Trophoblast cell (in vitro differentiated cells and primary cell): ENCODE measurements around the gene SPATA31C2.

ENCODE experiments used
- DNase-seq, 2 donors: peaks; one replicate each; pipeline ENCODE4 v3.0.0-alpha.2; 2016
- H2AFZ ChIP-seq: 2 replicates; pipeline ENCODE4 v1.6.1; 2013; ENCODE audit warnings: low read length, moderate library complexity, mild to moderate bottlenecking; ENCODE audit not compliant: insufficient read depth, poor library complexity
- H2AK5ac ChIP-seq: 2 replicates; pipeline ENCODE4 v1.6.1; 2013; ENCODE audit warnings: mild to moderate bottlenecking, low read length
- H2BK120ac ChIP-seq: 2 replicates; pipeline ENCODE4 v1.6.1; 2013; ENCODE audit warnings: low read length, mild to moderate bottlenecking, moderate library complexity; ENCODE audit not compliant: insufficient read depth, poor library complexity
- H2BK12ac ChIP-seq: 2 replicates; pipeline ENCODE4 v1.6.1; 2013; ENCODE audit warnings: mild to moderate bottlenecking, low read length, moderate library complexity
- H2BK5ac ChIP-seq: 2 replicates; pipeline ENCODE4 v1.6.1; 2013; ENCODE audit warnings: low read length, low read depth, moderate library complexity, mild to moderate bottlenecking; ENCODE audit not compliant: poor library complexity
- H3K14ac ChIP-seq: 2 replicates; pipeline ENCODE4 v1.6.1; 2013; ENCODE audit warnings: mild to moderate bottlenecking, low read length
- H3K18ac ChIP-seq: 2 replicates; pipeline ENCODE4 v1.6.1; 2013; ENCODE audit warnings: mild to moderate bottlenecking, low read length
- H3K23ac ChIP-seq: 2 replicates; pipeline ENCODE4 v1.6.1; 2013; ENCODE audit warnings: low read length
- H3K27ac ChIP-seq: 2 replicates; pipeline ENCODE4 v1.5.1; 2013; ENCODE audit warnings: low read depth, mild to moderate bottlenecking, inconsistent platforms, low read length, moderate library complexity
- H3K27me3 ChIP-seq: 2 replicates; pipeline ENCODE4 v1.6.1; 2013; ENCODE audit warnings: inconsistent platforms, mild to moderate bottlenecking, low read length, moderate library complexity; ENCODE audit not compliant: insufficient read depth
- H3K36me3 ChIP-seq, 2 experiments: 1 replicate in 1 of 2; 2 replicates in 1 of 2; pipeline ENCODE4 v1.6.1; 2013; ENCODE audit warnings: low read length in 2 of 2, mild to moderate bottlenecking in 2 of 2, moderate library complexity in 1 of 2; ENCODE audit not compliant: insufficient read depth in 2 of 2, control insufficient read depth in 1 of 2
- H3K4ac ChIP-seq: 2 replicates; pipeline ENCODE4 v1.6.1; 2013; ENCODE audit warnings: low read depth, mild to moderate bottlenecking, low read length, moderate library complexity
- H3K4me1 ChIP-seq, 2 experiments: 1 replicate in 1 of 2; 2 replicates in 1 of 2; pipeline ENCODE4 v1.6.1; 2013; ENCODE audit warnings: low read length in 2 of 2, mild to moderate bottlenecking in 2 of 2, moderate library complexity in 1 of 2; ENCODE audit not compliant: insufficient read depth in 2 of 2, control insufficient read depth in 1 of 2
- H3K4me2 ChIP-seq: 2 replicates; pipeline ENCODE4 v1.6.1; 2013; ENCODE audit warnings: inconsistent platforms, mild to moderate bottlenecking, low read length, moderate library complexity
- H3K4me3 ChIP-seq: 2 replicates; pipeline ENCODE4 v1.5.1; 2013; ENCODE audit warnings: mild to moderate bottlenecking, low read depth, low read length, inconsistent platforms
- H3K79me1 ChIP-seq: one replicate; pipeline ENCODE4 v1.6.1; 2013; ENCODE audit warnings: low read length
- H3K79me2 ChIP-seq: 2 replicates; pipeline ENCODE4 v1.6.1; 2013; ENCODE audit warnings: low read length, mild to moderate bottlenecking; ENCODE audit not compliant: control insufficient read depth, insufficient read depth, poor library complexity
- H3K9ac ChIP-seq: 2 replicates; pipeline ENCODE4 v1.6.1; 2013; ENCODE audit warnings: mild to moderate bottlenecking, low read length
- H3K9me3 ChIP-seq: 2 replicates; pipeline ENCODE4 v1.6.1; 2013; ENCODE audit warnings: low read depth, mild to moderate bottlenecking, control low read depth, inconsistent platforms, low read length; ENCODE audit not compliant: insufficient read depth
- H4K12ac ChIP-seq: 2 replicates; pipeline ENCODE4 v1.6.1; 2013; ENCODE audit warnings: low read depth, mild to moderate bottlenecking, low read length, moderate library complexity
- H4K8ac ChIP-seq: 2 replicates; pipeline ENCODE4 v1.6.1; 2013; ENCODE audit warnings: low read depth, mild to moderate bottlenecking, low read length, moderate library complexity
- H4K91ac ChIP-seq: one replicate; pipeline ENCODE4 v1.6.1; 2013; ENCODE audit warnings: low read depth, mild to moderate bottlenecking, low read length, moderate library complexity
- WGBS: extraction: QIAGEN DNeasy Blood & Tissue Kit; methylation state at CpG from one replicate; pipeline ENCODE4 v1.1.7; 2013; ENCODE audit warnings: missing lambda C conversion rate; ENCODE audit not compliant: insufficient read length, insufficient coverage; ENCODE audit errors: extremely low coverage; 5-methylcytosine and 5-hydroxymethylcytosine counted together

Gene SPATA31C2

GRCh38 chr9:88087906-88088305, 50.4 kb downstream of the SPATA31C2 start:
- Histone ChIP-seq H2AFZ (no peak overlapping the region), H3K14ac (no peak overlapping the region), H3K4me2 (no peak overlapping the region), H4K12ac (no peak overlapping the region), H3K27ac (no peak overlapping the region), H3K79me1 (peaks cover 1% of the 10 kb centered on the region), H3K4ac (no peak overlapping the region), H2AK5ac (no peak overlapping the region), H3K4me3 (no peak overlapping the region), H4K91ac (no peak overlapping the region), H3K36me3 (no peaks in the 10 kb centered on the region), H2BK5ac (no peak overlapping the region), H3K27me3 (no peaks in the 10 kb centered on the region), H3K18ac (no peak overlapping the region), H3K9me3 (peaks cover under 1% of the 10 kb centered on the region), H3K23ac (no peak overlapping the region), H3K79me2 (no peaks in the 10 kb centered on the region), H2BK120ac (no peak overlapping the region), H2BK12ac (no peak overlapping the region), H3K4me1 (peaks cover 9 to 13% of the 10 kb centered on the region in 2 experiments), H4K8ac (no peak overlapping the region), H3K9ac (no peak overlapping the region)
- DNase-seq, result no peak
- WGBS, result no CpG with 5 or more reads among the region's 6 CpGs

- Histone ChIP-seq H3K18ac (no peak overlapping the region), H2AK5ac (no peak overlapping the region), H3K27me3 (no peaks in the 10 kb centered on the region), H3K4me1 (peaks cover 7 to 10% of the 10 kb centered on the region in 2 experiments), H3K14ac (no peak overlapping the region), H2BK120ac (no peak overlapping the region), H3K4me3 (no peak overlapping the region), H3K9ac (no peak overlapping the region), H4K12ac (no peak overlapping the region), H3K36me3 (no peaks in the 10 kb centered on the region), H3K79me2 (no peaks in the 10 kb centered on the region), H3K27ac (no peak overlapping the region), H2BK12ac (no peak overlapping the region), H3K9me3 (peaks cover 1% of the 10 kb centered on the region), H4K91ac (no peak overlapping the region), H3K4ac (no peak overlapping the region), H2AFZ (no peak overlapping the region), H4K8ac (no peak overlapping the region), H3K23ac (no peak overlapping the region), H2BK5ac (no peak overlapping the region), H3K4me2 (no peak overlapping the region), H3K79me1 (peaks cover 1% of the 10 kb centered on the region)
- WGBS, result no CpG with 5 or more reads among the region's 5 CpGs
- no peak for DNase-seq
Observed at GRCh38 chr9:88085476-88085875, 52.8 kb downstream of the SPATA31C2 start.

GRCh38 chr9:88084357-88085183, 53.7 kb downstream of the SPATA31C2 start:
- H3K36me3 ChIP-seq, result no peaks in the 10 kb centered on the region
- no peak overlapping the region for H3K27ac ChIP-seq
- H3K27me3 ChIP-seq, result no peaks in the 10 kb centered on the region
- peaks cover 1% of the 10 kb centered on the region for H3K79me1 ChIP-seq
- no peak overlapping the region for H4K12ac ChIP-seq
- H3K4me2 ChIP-seq, result no peak overlapping the region
- no peak overlapping the region for H2AK5ac ChIP-seq
- no peak overlapping the region for H2BK120ac ChIP-seq
- no peak overlapping the region for H2BK5ac ChIP-seq
- H3K4me1 ChIP-seq, result peaks cover 2 to 4% of the 10 kb centered on the region in 2 experiments
- no peak overlapping the region for H4K91ac ChIP-seq
- peaks cover 1% of the 10 kb centered on the region for H3K9me3 ChIP-seq
- no peak overlapping the region for H3K23ac ChIP-seq
- H4K8ac ChIP-seq, result no peak overlapping the region
- H3K9ac ChIP-seq, result no peak overlapping the region
- H3K79me2 ChIP-seq, result no peaks in the 10 kb centered on the region
- H3K18ac ChIP-seq, result no peak overlapping the region
- no peak overlapping the region for H2BK12ac ChIP-seq
- WGBS, result no CpG with 5 or more reads among the region's 5 CpGs
- no peak overlapping the region for H3K14ac ChIP-seq
- no peak overlapping the region for H3K4ac ChIP-seq
- no peak overlapping the region for H2AFZ ChIP-seq
- peak; percentile 45 to 71 for DNase-seq
- H3K4me3 ChIP-seq, result no peak overlapping the region
